Measurements from ENCODE around the gene APMAP.

APMAP gene

DNA sequence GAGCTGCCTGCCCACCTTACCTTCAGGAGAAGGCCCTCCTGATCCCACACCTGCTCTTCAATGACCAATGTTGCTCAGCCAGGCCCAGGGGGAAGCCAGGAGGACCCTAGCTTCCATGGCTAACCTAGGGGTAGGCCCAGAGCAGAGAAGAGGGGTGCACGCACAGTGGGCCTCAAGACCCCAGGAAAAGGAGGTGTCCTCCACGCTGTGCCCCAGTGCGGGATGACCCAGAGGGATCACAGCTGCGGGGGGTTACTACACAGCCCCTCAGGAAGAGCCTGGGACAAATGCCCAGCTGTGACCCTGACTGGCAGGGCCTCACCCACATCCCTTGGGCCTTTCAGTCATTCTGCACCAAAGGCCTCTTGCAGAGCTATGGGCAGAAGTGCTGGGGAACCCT, 31.6 kb upstream of the APMAP start:
- no peak for DNase-seq

DNA sequence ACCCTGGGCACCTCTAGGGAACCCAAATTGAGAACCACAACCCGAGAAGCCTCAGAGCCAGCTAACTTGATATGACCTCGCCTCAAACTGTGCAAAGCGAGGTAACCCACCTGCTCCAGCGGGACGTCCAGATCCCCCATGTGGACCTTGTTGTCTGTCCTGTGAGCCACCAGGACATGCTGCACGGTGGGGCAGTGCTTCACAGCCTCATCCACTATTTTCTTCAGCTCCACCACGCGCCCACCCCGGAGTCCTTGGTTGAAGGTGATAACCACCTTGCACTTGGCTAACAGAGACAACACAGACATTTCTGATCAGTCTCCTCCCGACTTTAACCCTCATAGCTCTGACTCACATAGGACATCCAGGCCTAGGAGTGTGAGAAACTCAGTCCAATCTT, 30.8 kb upstream of the APMAP start:
- no peak for DNase-seq

DNA sequence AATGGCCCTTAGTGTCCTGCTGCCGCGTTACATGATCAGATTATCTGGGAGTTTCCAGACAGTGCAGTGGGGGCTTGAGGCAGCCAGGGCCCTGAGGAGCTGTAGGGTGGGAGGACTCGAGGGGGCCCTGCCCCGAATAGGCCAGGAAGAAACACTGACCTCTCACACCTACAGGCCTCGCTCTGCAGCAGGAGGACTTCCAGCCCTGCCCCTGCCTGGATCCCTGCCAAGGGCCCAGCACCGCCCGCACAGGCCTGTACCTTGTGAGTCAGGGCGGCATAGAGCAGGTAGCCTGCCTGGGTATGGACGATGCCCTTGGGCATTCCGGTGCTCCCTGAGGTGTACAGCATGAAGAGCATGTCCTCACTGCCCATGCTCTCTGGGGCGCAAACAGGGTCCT, 30.1 kb upstream of the APMAP start:
- no peak for DNase-seq

- no peak for DNase-seq
These were observed 28.8 kb upstream of the APMAP start for GRCh38 chr20:25021336-25021735.

- DNase-seq = no peak
These were observed 28.4 kb upstream of the APMAP start for GRCh38 chr20:25020901-25021301.

DNA sequence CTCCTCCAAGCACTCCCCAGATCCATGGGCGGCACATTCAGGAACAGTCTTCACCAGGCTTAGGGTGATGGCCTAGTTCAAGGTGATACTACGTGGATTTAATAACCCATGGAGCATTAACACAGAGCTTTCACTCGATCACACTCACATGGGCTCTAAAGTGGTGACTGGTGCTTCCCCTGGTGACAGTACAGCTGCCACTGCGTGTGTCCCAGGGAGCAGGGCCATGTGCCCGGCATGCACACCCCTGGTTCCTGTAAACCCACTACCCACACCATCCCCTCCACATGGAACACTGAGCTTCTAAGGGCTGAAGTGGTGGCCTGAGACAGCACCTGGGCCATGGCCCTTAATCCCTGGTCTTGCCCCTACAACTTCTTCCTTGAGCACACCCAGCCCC, 27.8 kb upstream of the APMAP start:
- no peak for DNase-seq

GRCh38 chr20:25019381-25020155, 27.0 kb upstream of the APMAP start:
- no peak for DNase-seq

DNA sequence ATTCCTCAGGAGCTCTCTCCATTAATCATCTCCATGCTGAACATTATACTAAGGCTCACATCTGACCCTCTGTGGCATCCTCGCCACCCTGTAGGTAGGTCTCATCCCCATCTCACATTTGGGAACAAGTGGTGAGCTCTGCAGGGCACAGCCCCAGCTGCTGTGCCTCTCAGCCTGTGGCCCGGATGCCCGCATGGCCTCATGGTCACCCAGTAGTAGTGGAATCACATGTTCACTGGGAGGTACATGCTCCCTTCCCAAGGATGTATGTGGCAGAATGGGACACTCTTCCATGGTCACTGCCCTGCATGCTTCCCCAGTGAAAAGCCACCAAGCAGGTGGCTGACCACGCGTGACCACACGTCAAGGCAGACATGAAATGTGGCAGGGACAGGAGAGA, 26.3 kb upstream of the APMAP start:
- DNase-seq = no peak

- no peak for DNase-seq
These were observed 25.9 kb upstream of the APMAP start for GRCh38 chr20:25018425-25018824.

- no peak for DNase-seq
These were observed 24.8 kb upstream of the APMAP start for GRCh38 chr20:25017257-25017803.

DNA sequence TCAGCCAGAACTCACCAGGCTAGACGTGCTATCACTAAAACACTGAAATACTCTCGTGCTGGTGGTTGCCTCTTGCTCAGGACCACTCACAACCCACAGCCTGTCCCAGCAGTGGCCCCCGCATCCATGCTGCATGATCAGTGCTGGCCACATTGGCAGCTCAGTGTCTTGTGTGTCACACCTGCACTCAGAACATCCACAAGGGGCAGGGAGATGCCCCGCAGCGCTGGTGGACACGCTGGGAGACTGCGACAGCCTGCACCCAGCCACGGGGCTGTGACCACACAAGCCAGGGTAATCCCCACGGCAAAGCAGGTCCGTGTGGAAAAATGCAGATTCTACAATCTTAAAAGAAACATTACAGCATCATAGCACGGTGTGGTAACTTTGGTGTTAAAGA, 23.9 kb upstream of the APMAP start:
- DNase-seq = no peak

DNA sequence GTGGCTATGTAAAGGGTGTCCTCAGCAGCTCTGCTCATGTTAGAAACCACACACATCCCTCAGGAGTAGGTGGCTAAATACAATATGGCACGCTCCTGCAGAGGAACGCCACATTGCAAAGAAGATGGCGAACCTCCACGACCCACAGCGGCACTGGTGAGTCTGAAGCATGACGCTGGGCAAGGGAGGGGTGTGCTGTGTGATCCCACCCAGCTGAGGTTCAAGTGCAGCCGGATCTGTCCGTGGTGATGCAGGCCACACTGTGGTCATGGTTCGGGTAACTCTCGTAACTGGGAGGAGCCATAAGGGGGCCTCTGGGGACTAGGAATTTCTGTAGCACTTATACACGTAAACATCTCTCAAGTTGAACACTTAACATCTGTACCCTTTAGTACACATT, 23.4 kb upstream of the APMAP start:
- no peak for DNase-seq

- no peak for DNase-seq
These were observed 22.3 kb upstream of the APMAP start for GRCh38 chr20:25014816-25015215.

- DNase-seq = no peak
These were observed 21.2 kb upstream of the APMAP start for GRCh38 chr20:25013478-25014380.

DNA sequence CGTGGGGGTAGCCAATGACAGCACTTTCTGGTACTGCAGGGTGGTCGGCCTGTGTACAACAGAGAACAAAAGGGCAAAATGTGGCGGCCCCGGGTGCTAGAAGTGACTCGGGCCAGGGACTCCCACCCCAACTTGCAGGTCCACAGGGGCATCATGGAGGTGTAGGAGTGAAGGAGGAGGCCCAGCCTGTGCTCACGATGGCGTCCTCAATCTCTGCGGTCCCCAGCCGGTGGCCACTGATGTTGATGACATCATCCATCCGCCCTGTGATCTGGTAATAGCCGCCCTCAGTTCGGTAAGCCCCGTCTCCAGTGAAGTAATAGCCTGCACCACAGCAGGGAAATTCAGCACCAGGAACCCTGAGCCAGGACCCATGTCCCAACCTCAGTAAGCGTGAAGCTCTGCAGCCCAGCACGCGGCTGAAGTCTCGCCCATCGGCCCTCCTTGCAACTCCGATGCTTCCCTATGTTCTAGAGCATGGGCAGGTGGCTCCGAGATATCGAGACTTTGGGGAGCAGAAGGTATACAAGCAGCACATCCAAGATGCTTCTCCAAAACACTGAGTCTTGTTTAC, 20.2 kb upstream of the APMAP start:
- no peak for DNase-seq

GRCh38 chr20:25011831-25012241, 19.3 kb upstream of the APMAP start:
- DNase-seq = no peak

GRCh38 chr20:25011261-25011660, 18.7 kb upstream of the APMAP start:
- no peak for DNase-seq

GRCh38 chr20:25009218-25010145, 16.9 kb upstream of the APMAP start:
- no peak for DNase-seq

DNA sequence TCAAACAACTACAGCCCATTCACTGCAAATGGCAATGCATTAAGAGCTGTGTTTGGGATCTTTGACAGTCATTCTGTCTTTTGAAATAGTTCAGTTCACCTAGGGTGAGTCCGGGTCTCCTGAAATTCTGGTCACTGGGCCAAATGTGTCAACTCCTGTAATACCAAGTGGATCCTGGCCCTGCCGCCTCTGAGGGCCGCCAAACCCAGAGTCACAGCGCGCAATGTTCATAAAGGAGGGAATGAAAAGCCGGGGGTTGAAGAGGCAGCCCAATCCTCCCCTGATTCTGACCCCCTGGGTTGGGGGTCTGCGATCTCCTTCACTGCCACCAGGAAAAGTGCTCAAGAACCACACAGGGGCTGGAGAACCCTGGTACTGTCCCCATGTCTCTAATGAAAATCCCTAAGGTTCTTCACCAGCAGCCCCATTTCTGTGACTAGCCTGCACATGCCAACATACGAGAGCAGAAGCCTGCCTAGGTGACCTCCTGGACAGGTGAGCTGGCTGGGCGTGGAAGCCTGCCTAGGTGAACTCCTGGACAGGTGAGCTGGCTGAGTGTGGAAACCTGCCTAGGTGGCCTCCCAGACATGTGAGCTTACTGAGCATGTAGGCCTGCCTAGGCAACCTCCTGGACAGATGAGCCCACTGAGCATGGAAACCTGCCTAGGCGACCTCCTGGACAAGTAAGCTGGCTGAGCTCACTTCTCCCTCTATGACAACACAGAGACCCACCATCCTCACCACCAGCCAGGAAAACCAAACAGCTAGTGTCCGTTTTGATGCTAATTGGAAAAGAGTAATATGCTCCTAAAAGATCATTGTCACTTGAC, 16.1 kb upstream of the APMAP start:
- DNase-seq = no peak

GRCh38 chr20:25007491-25008305, 15.1 kb upstream of the APMAP start:
- no peak for DNase-seq
